H9 (cell line): ENCODE results near the gene TBC1D22A. TPM values are rescaled to one million over a fixed set of nuclear protein-coding genes. Genes with fewer than 3 reads are reported as not detected.

ENCODE experiments used
- DNase-seq: peaks from one replicate; pipeline ENCODE4 v3.0.0-alpha.2; 2017
- H2AFZ ChIP-seq: one replicate; pipeline ENCODE4 v1.6.1; 2013; ENCODE audit warnings: mild to moderate bottlenecking, low read length, control low read depth, moderate library complexity
- H2AK5ac ChIP-seq: 2 replicates; pipeline ENCODE4 v1.6.1; 2013; ENCODE audit warnings: low read length, control low read depth, mixed read lengths; ENCODE audit not compliant: insufficient read length
- H2BK120ac ChIP-seq: one replicate; pipeline ENCODE4 v1.6.1; 2013; ENCODE audit warnings: low read depth, mild to moderate bottlenecking, low read length, control low read depth, inconsistent platforms; ENCODE audit not compliant: poor library complexity, severe bottlenecking
- H2BK12ac ChIP-seq: 2 replicates; pipeline ENCODE4 v1.6.1; 2013; ENCODE audit warnings: low read length, control low read depth, mixed read lengths, low read depth; ENCODE audit not compliant: insufficient read length
- H2BK15ac ChIP-seq: 2 replicates; pipeline ENCODE4 v1.6.1; 2013; ENCODE audit warnings: low read depth, low read length, control low read depth
- H2BK20ac ChIP-seq: one replicate; pipeline ENCODE4 v1.6.1; 2013; ENCODE audit warnings: low read depth, mild to moderate bottlenecking, low read length, control low read depth, inconsistent platforms; ENCODE audit not compliant: poor library complexity, severe bottlenecking
- H2BK5ac ChIP-seq: 2 replicates; pipeline ENCODE4 v1.6.1; 2013; ENCODE audit warnings: low read length, control low read depth, mixed read lengths; ENCODE audit not compliant: insufficient read length
- H3K14ac ChIP-seq: 2 replicates; pipeline ENCODE4 v1.6.1; 2013; ENCODE audit warnings: low read length, control low read depth; ENCODE audit not compliant: insufficient read depth
- H3K18ac ChIP-seq: 2 replicates; pipeline ENCODE4 v1.6.1; 2013; ENCODE audit warnings: low read depth, mild to moderate bottlenecking, mixed read lengths, low read length, control low read depth; ENCODE audit not compliant: insufficient read length
- H3K23ac ChIP-seq: 2 replicates; pipeline ENCODE4 v1.6.1; 2013; ENCODE audit warnings: low read length, control low read depth, mixed read lengths, low read depth; ENCODE audit not compliant: insufficient read length
- H3K23me2 ChIP-seq: 2 replicates; pipeline ENCODE4 v1.6.1; 2013; ENCODE audit warnings: low read depth, mild to moderate bottlenecking, mixed read lengths, low read length, control low read depth; ENCODE audit not compliant: insufficient read length, poor library complexity, severe bottlenecking
- H3K27ac ChIP-seq: 2 replicates; pipeline ENCODE4 v1.5.1; 2013; ENCODE audit warnings: low read length, control low read depth, mixed read lengths, low read depth; ENCODE audit not compliant: insufficient read length
- H3K27me3 ChIP-seq: 2 replicates; pipeline ENCODE4 v1.6.1; 2013; ENCODE audit warnings: low read length, control low read depth, inconsistent platforms; ENCODE audit not compliant: insufficient read depth
- H3K4ac ChIP-seq: 2 replicates; pipeline ENCODE4 v1.6.1; 2013; ENCODE audit warnings: low read depth, mild to moderate bottlenecking, control low read depth, inconsistent platforms, low read length, moderate library complexity
- H3K4me1 ChIP-seq: 2 replicates; pipeline ENCODE4 v1.6.1; 2013; ENCODE audit warnings: low read length, control low read depth, inconsistent platforms; ENCODE audit not compliant: insufficient read depth
- H3K4me2 ChIP-seq: 2 replicates; pipeline ENCODE4 v1.6.1; 2013; ENCODE audit warnings: low read length, control low read depth, mixed read lengths; ENCODE audit not compliant: insufficient read length, insufficient read depth
- H3K56ac ChIP-seq: 2 replicates; pipeline ENCODE4 v1.6.1; 2013; ENCODE audit warnings: low read depth, mild to moderate bottlenecking, mixed read lengths, low read length, control low read depth; ENCODE audit not compliant: insufficient read length
- H3K79me1 ChIP-seq: 2 replicates; pipeline ENCODE4 v1.6.1; 2013; ENCODE audit warnings: low read depth, mild to moderate bottlenecking, moderate library complexity, low read length, control low read depth, inconsistent platforms; ENCODE audit not compliant: insufficient read depth, poor library complexity, severe bottlenecking
- H3K79me2 ChIP-seq: 2 replicates; pipeline ENCODE4 v1.6.1; 2013; ENCODE audit warnings: low read length, control low read depth, inconsistent platforms; ENCODE audit not compliant: insufficient read depth
- H3K9ac ChIP-seq: 2 replicates; pipeline ENCODE4 v1.6.1; 2013; ENCODE audit warnings: low read length, control low read depth, mixed read lengths; ENCODE audit not compliant: insufficient read length; ENCODE audit errors: extremely low read depth
- H3K9me3 ChIP-seq: one replicate; pipeline ENCODE4 v1.6.1; 2013; ENCODE audit warnings: low read depth, low read length, inconsistent platforms; ENCODE audit not compliant: control insufficient read depth
- H3T11ph ChIP-seq: one replicate; pipeline ENCODE4 v1.6.1; 2013; ENCODE audit warnings: mild to moderate bottlenecking, low read length, control low read depth, inconsistent platforms
- H4K20me1 ChIP-seq: one replicate; pipeline ENCODE4 v1.6.1; 2013; ENCODE audit not compliant: control insufficient read depth, insufficient read length, insufficient read depth
- H4K5ac ChIP-seq: 2 replicates; pipeline ENCODE4 v1.6.1; 2013; ENCODE audit warnings: low read depth, mild to moderate bottlenecking, mixed read lengths, low read length, control low read depth; ENCODE audit not compliant: insufficient read length
- H4K8ac ChIP-seq: replicated peaks from 2 replicates; pipeline ENCODE4 v1.6.1; 2013; ENCODE audit warnings: low read length, control low read depth, mixed read lengths, low read depth; ENCODE audit not compliant: insufficient read length
- H4K91ac ChIP-seq: 2 replicates; pipeline ENCODE4 v1.6.1; 2013; ENCODE audit warnings: low read depth, mild to moderate bottlenecking, moderate library complexity, mixed read lengths, low read length, control low read depth; ENCODE audit not compliant: insufficient read length
- H3K27ac Mint-ChIP-seq, 3 experiments: 2 replicates in 2 of 3; 3 replicates in 1 of 3; pipeline ENCODE4 v1.8.0; 2020 to 2021; ENCODE audit warnings: mixed read lengths in 3 of 3, mild to moderate bottlenecking in 1 of 3, moderate library complexity in 1 of 3
- H3K27me3 Mint-ChIP-seq: 2 replicates; pipeline ENCODE4 v1.8.0; 2021; ENCODE audit warnings: low read depth, mild to moderate bottlenecking, moderate library complexity, mixed read lengths
- H3K36me3 Mint-ChIP-seq, 3 experiments: 2 replicates in 2 of 3; 3 replicates in 1 of 3; pipeline ENCODE4 v1.8.0; 2020 to 2021; ENCODE audit warnings: low read depth in 3 of 3, mixed read lengths in 3 of 3; ENCODE audit not compliant: insufficient read depth in 1 of 3
- H3K4me1 Mint-ChIP-seq, 2 experiments: 2 replicates each; pipeline ENCODE4 v1.8.0; 2020; ENCODE audit warnings: mixed read lengths in 2 of 2
- H3K4me3 Mint-ChIP-seq, 2 experiments: 2 replicates in 1 of 2; 3 replicates in 1 of 2; pipeline ENCODE4 v1.8.0; 2020 to 2021; ENCODE audit warnings: mild to moderate bottlenecking in 2 of 2, mixed read lengths in 2 of 2, moderate library complexity in 1 of 2
- H3K9me3 Mint-ChIP-seq, 2 experiments: 2 replicates in 1 of 2; 3 replicates in 1 of 2; pipeline ENCODE4 v1.8.0; 2020; ENCODE audit warnings: mild to moderate bottlenecking in 2 of 2, mixed read lengths in 2 of 2, moderate library complexity in 1 of 2
- WGBS: extraction: QIAGEN DNeasy Blood & Tissue Kit; methylation state at CpG from one replicate; pipeline ENCODE4 v1.1.7; 2013; ENCODE audit warnings: missing lambda C conversion rate, low lambda C conversion rate, mixed read lengths; ENCODE audit not compliant: insufficient read length; ENCODE audit errors: extremely low coverage; 5-methylcytosine and 5-hydroxymethylcytosine counted together
- total RNA-seq: library from RNA; stranded (reverse); gene quantifications from 2 replicates; pipeline ENCODE4 v1.2.1, GENCODE V29; 2021
- TF ChIP-seq, protein P1 (sequence below): fragments of 200-600 bp; sonication (generic); conservative IDR thresholded peaks from 3 replicates; pipeline ENCODE4 v1.8.0; 2021; ENCODE audit warnings: antibody characterized with exemption, mild to moderate bottlenecking

Gene TBC1D22A
- total RNA-seq, 1 experiment from 2014 or later = 20.8 TPM

- H3K56ac ChIP-seq = no peak overlapping the region
- peaks cover 2% of the 10 kb centered on the region for H3K27me3 Mint-ChIP-seq
- no peak overlapping the region for H4K8ac ChIP-seq
- H2AFZ ChIP-seq = no peak overlapping the region
- peaks cover 0 to 7% (median 2%) of the 10 kb centered on the region in 3 experiments; a peak in 4 of 7 replicates for H3K36me3 Mint-ChIP-seq
- H2BK12ac ChIP-seq = no peak overlapping the region
- H3K79me2 ChIP-seq = no peaks in the 10 kb centered on the region
- no peak overlapping the region for H2BK120ac ChIP-seq
- no peaks in the 10 kb centered on the region for H3K79me1 ChIP-seq
- no peak overlapping the region for H4K5ac ChIP-seq
- no peak overlapping the region for H3K18ac ChIP-seq
- H3K4ac ChIP-seq = no peak overlapping the region
- no peak overlapping the region for H3K23ac ChIP-seq
- no peaks in the 10 kb centered on the region for H3K23me2 ChIP-seq
- no peak overlapping the region for H3K9ac ChIP-seq
- no peak overlapping the region for H2BK5ac ChIP-seq
- no peaks in the 10 kb centered on the region for H3K9me3 ChIP-seq
- H3K4me1 ChIP-seq = no peaks in the 10 kb centered on the region
- H2BK15ac ChIP-seq = no peak overlapping the region
- WGBS = no CpG with 5 or more reads among the region's 7 CpGs
- TF ChIP-seq, protein P1, sequence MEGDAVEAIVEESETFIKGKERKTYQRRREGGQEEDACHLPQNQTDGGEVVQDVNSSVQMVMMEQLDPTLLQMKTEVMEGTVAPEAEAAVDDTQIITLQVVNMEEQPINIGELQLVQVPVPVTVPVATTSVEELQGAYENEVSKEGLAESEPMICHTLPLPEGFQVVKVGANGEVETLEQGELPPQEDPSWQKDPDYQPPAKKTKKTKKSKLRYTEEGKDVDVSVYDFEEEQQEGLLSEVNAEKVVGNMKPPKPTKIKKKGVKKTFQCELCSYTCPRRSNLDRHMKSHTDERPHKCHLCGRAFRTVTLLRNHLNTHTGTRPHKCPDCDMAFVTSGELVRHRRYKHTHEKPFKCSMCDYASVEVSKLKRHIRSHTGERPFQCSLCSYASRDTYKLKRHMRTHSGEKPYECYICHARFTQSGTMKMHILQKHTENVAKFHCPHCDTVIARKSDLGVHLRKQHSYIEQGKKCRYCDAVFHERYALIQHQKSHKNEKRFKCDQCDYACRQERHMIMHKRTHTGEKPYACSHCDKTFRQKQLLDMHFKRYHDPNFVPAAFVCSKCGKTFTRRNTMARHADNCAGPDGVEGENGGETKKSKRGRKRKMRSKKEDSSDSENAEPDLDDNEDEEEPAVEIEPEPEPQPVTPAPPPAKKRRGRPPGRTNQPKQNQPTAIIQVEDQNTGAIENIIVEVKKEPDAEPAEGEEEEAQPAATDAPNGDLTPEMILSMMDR = no peak
- no peak overlapping the region for H4K91ac ChIP-seq
- H3T11ph ChIP-seq = no peak overlapping the region
- H3K27ac Mint-ChIP-seq = no peak overlapping the region
- H2BK20ac ChIP-seq = no peak overlapping the region
- no peaks in the 10 kb centered on the region for H3K27me3 ChIP-seq
- no peaks in the 10 kb centered on the region for H4K20me1 ChIP-seq
- no peak overlapping the region for H3K4me3 Mint-ChIP-seq
- H2AK5ac ChIP-seq = no peak overlapping the region
- DNase-seq = no peak
- H3K27ac ChIP-seq = no peak overlapping the region
- peaks cover 12 to 24% of the 10 kb centered on the region in 2 experiments for H3K4me1 Mint-ChIP-seq
- peaks cover 0 to 2% of the 10 kb centered on the region in 2 experiments; a peak in 1 of 5 replicates for H3K9me3 Mint-ChIP-seq
- H3K14ac ChIP-seq = no peak overlapping the region
- H3K4me2 ChIP-seq = no peak overlapping the region
These were observed 365.8 kb downstream of the TBC1D22A start for GRCh38 chr22:47128216-47128615.
